Measurements from ENCODE around the gene CERS2.
A peak's percentile ranks its signal among the peaks of the same experiment; 100 is the strongest.

CERS2 gene

DNA sequence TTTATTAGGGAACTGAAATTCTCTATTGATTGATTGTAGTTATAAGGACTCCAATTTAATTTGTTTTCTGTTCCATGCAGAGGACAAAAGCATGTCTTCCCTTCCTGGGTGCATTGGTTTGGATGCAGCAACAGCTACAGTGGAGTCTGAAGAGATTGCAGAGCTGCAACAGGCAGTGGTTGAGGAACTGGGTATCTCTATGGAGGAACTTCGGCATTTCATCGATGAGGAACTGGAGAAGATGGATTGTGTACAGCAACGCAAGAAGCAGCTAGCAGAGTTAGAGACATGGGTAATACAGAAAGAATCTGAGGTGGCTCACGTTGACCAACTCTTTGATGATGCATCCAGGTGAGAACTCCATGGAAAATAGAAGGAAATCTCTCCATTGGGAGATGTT, 47.0 kb downstream of the CERS2 start:
- Histone ChIP-seq H3K4me3 (no peak overlapping the region), H3K27ac (no peak overlapping the region)
- TF ChIP-seq, protein P1, sequence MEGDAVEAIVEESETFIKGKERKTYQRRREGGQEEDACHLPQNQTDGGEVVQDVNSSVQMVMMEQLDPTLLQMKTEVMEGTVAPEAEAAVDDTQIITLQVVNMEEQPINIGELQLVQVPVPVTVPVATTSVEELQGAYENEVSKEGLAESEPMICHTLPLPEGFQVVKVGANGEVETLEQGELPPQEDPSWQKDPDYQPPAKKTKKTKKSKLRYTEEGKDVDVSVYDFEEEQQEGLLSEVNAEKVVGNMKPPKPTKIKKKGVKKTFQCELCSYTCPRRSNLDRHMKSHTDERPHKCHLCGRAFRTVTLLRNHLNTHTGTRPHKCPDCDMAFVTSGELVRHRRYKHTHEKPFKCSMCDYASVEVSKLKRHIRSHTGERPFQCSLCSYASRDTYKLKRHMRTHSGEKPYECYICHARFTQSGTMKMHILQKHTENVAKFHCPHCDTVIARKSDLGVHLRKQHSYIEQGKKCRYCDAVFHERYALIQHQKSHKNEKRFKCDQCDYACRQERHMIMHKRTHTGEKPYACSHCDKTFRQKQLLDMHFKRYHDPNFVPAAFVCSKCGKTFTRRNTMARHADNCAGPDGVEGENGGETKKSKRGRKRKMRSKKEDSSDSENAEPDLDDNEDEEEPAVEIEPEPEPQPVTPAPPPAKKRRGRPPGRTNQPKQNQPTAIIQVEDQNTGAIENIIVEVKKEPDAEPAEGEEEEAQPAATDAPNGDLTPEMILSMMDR (IDR thresholded peaks at IDR 0.05), result no peak
- DNase-seq (ENCODE audit: low spot score), result no peak

DNA sequence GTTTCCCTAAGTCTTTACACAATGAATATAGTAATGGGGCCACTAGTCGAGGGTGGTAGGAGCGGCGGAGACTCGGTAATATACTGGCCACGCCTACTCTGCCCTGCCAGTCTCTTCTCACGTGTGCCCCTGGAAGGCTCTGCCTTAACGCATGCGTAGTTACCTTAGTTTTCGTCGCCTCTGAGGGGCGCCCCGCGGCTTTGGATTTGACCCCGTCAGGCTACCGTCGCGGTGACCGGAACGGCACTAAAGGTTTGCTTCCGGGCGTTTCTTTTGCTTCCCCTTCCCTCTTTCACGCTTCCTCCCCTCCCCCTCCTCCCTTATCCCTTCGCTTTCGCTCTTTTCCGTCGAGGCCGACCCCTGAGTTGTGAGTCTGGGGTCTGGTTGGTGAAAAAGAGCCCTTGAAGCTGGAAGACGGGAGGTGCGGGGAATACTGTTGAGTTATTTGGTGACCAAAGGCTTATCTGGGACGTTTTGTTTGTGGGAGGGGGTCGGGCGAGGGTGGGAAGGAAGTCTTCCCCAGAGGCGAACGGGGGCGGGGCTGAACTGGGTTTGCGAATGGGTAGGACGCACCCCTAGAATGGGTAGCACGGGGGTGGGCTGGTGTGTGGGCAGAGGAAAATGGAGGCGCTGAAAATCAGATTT, 48.4 kb downstream of the CERS2 start, which contains the start of gene SETDB1:
Gene SETDB1, plus strand, starts transcription at position 267 of the 645 bp plus-strand sequence. CDS start 1,352 bp downstream, outside the sequence.
- peak; percentile 96 for DNase-seq (ENCODE audit: low spot score)
- TF ChIP-seq, protein P1 (IDR thresholded peaks at IDR 0.05), result no peak
- peak within 1 kb of the TSS; percentile 79 to 87 for H3K27ac ChIP-seq
- H3K4me3 ChIP-seq, result peak within 1 kb of the TSS; percentile 91

DNA sequence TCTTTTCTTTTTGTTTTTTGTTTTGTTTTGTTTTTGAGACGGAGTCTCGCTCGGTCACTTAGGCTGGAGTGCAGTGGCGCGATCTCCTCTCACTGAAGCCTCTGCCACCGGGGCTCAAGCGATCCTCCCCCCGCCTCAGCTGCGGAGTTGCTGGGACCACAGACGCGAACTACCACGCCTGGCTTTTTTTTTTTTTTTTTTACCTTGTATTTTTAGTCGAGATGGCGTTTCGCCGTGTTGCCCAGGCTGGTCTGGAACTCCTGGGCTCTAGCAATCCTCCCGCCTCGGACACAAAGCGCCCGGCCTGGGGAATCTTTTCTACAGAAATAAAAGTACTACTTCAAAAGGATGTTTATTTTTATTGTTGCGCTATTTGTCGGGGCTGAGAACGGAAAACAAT, 49.6 kb downstream of the CERS2 start:
- TF ChIP-seq, protein P1 (IDR thresholded peaks at IDR 0.05), result no peak
- DNase-seq (ENCODE audit: low spot score), result no peak
- no peak overlapping the region for H3K4me3 ChIP-seq
- no peak overlapping the region for H3K27ac ChIP-seq

DNA sequence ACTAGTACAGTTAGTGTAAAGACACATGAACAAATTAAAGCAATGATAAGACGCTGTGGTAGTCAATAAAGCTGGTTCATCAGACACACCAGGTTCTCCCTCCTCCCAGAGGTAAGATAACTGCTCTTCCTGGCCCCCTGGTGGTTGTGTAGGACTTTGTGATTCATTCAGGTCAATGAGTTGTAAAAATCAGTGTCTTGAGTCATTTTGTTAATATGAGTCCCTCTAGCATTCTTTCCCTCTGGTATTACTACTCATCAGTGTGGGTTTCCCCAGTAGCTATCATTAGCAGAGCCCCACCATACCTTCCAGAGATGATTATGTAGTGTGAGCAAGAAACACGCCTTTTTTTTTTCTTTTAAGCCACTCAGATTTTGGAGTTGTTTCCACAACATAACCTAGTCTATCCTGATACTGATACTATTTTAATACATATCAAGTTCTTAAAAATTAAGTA, 52.1 kb downstream of the CERS2 start:
- no peak for DNase-seq (ENCODE audit: low spot score)
- H3K4me3 ChIP-seq, result no peak overlapping the region
- H3K27ac ChIP-seq, result no peak overlapping the region
- TF ChIP-seq, protein P1 (IDR thresholded peaks at IDR 0.05), result peak; percentile 47

DNA sequence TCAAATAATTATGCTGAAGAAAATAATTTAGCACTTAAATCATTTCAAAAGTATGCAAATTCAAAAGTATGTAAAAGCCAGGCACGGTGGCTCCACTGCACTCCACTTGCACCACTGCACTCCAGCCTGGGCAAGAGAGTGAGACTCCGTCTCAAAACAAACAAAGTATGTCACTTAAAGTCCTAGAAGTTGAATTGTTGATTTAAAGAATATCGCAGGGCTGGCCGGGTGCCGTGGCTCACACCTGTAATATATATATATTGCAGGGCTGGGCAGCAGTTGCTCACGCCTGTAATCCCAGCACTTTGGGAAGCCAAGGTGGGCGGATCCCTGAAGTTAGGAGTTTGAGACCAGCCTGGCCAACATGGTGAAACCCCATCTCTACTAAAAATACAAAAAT, 57.2 kb downstream of the CERS2 start:
- H3K27ac ChIP-seq, result no peak overlapping the region
- TF ChIP-seq, protein P1 (IDR thresholded peaks at IDR 0.05), result no peak
- no peak for DNase-seq (ENCODE audit: low spot score)
- H3K4me3 ChIP-seq, result no peak overlapping the region

Measured in coronary artery (tissue), 2 donors.